ENCODE measurements around the gene HSD11B2.
"Not testable (repeated sequence)": the region's sequence is repeated elsewhere in the genome, so short reads cannot be mapped to it uniquely, and the experiment has no call there.

Gene HSD11B2

DNA sequence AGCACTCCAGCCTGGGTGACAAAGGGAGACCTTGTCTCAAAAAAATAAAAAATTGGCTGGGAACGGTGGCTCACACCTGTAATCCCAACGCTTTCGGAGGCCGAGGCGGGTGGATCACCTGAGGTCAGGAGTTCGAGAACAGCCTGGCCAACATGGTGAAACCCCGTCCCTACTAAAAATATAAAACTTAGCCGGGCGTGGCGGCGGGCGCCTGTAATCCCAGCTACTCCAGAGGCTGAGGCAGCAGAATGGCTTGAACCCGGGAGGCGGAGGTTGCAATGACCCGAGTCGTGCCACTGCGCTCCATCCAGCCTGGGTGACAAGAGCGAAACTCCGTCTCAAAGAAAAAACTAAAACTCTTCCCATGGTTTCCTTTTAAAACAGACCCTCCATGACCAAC lies 15.5 kb upstream of the HSD11B2 start:
- not testable (repeated sequence) for DNase-seq (ENCODE audit: low read depth in 2 of 2)

DNA sequence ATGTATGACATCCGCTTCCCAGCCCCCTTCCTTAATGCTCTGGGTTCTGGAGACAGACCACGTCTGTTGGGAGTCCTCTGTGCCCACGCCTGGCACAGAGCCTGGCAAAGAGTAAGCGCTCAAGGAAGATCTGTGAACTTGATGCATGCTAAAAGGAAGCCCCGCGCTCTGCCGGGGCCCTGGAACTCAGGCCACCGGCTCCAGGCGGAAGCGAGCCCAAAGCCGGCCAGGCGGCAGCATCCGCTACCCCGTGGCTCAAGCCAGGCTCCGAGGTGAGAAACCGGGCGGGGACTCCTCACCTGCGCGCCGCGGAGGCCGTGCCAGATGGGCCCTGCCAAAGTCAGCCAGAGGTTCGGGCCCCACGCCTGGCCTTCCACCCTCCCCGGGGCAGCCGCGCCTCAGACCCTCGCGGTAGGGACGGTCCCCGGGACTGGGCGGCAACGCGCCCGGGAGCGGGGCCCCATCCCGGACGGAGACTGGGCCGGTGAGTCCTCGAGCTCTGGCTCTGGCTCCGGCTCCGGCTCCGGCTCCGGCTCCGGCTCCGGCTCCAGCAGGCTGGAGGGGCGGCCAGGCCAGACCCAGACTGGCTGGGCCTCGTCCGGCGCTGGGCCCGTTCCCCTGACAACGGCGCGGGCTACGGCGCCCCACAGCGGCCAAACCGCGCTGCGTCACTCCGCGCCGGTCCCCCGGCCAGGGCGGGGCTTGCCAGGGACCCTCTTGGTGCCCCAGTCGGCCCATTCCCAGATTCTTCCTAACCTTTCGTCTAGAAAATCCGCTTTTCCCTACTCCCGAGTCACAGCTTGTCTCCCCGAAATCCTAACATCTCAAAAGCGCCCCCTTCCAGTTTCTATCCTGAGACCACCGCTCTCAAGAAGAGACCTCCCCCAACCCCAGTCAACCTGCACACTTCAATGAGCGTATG lies 14.8 kb upstream of the HSD11B2 start, which contains the start of gene ZDHHC1:
Gene ZDHHC1 (minus strand): TSS at position 606 of the 922 bp plus-strand sequence. CDS start 8,702 bp downstream, outside the sequence.
- DNase-seq (ENCODE audit: low read depth in 2 of 2): peak in 1 of 2 donors; percentile 31

GRCh38 chr16:67417333-67418061 lies 13.4 kb upstream of the HSD11B2 start:
- DNase-seq (ENCODE audit: low read depth in 2 of 2): no peak

DNA sequence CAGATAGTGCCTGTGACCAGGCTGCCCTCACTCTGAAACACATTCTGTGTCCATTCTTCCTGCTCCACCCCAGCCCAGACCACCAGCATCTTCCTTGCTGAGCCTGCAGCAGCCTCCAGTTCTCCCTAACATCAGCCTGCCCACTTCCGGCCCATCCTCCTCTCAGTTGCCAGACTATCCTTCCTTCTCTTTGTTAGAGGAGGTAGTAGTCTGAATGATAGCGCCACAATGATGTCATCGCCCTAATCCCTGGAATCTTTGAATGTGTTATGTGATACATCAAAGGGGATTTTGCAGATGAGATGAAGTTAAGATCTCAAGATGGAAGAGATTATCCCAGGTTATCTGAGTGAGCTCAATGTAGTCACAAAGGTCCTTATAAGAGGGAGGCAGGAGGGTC lies 11.4 kb upstream of the HSD11B2 start:
- no peak for DNase-seq (ENCODE audit: low read depth in 2 of 2)

DNA sequence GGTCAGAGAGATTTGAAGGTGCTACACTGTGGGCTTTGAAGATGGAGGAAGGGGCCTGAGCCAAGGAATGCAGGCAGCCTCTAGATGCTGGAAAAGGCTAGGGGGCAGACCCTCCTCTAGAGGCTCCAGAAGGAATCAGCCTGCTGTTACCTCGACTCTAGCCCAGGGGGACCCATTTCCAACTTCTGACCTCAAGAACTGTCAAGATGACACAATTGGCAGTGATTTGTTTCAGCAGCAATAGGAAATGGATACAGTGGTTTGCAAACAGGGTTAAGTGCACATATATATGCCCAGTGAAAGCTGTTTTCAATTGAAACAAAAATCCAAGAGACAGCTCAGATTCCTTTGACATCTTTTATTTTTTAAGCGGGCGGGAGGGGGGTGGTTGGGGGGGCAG lies 11.0 kb upstream of the HSD11B2 start:
- DNase-seq (ENCODE audit: low read depth in 2 of 2): no peak

- no peak for DNase-seq (ENCODE audit: low read depth in 2 of 2)
These were observed 9.9 kb upstream of the HSD11B2 start for GRCh38 chr16:67421030-67421429.

DNA sequence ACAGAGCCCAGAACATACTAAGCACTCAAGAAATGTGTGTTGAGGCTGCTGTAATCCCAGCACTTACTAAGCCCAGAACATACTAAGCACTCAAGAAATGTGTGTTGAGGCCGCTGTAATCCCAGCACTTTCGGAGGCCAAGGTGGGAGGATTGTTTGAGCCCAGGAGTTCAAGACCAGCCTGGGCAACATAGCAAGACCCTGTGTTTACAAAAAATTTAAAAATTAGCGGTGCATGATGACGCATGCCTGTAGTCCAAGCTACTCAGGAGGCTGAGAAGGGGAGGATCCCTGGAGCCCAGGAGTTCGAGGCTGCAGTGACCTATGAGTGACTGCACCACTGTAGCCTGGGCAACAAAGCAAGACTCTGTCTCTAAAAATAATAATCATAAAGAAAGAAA lies 7.9 kb upstream of the HSD11B2 start:
- DNase-seq (ENCODE audit: low read depth in 2 of 2): no peak

DNA sequence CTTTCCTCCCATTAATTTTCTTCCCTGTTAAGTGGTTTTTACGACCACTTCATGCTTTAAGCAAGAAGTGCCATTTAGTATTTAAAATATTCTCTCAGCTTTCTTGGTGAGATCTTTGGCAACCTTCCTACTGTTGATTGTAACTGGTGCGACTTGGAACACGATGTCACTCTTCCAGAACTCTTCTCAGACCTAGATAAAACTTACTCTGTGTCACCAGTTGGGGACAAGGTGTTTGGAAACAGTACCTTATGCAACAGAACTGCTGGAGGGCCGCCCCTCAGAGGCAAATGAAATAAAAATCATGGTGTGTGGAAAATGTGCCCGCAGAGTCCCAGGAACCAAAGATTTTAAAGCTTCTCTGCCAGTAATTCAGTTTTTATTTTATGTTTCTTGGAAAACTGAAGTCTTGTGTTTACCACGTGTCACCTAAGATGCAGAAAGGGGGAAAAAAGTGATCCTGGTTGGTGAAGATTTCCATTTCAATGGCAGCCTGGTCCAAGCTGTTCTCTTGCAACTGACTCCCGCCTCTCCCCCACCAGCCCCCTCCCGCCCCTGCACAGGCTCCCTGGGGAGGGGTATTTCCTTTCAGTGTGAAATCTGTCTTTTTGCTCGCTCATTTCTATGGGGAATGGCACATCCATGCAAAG lies 7.2 kb upstream of the HSD11B2 start:
- no peak for DNase-seq (ENCODE audit: low read depth in 2 of 2)

GRCh38 chr16:67424261-67424615 lies 6.7 kb upstream of the HSD11B2 start:
- no peak for DNase-seq (ENCODE audit: low read depth in 2 of 2)

DNA sequence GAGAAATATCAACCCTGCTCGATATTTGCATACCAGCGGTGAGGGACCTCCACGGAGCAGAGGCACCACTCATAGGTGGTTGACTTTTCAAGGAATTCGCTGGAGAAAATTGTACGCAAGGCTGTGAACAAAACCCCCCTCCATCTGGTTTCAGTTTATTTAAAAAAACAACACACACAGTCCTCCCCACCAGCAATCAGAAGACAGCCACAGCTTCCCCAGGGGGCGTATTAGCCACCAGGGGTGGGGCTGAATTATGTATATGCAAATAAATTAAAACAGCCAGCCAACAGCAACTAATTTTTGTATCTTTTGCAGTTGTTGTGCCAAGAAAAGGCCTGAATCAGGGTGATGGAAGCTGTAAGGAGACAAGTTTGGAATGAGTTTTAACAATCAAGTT lies 5.9 kb upstream of the HSD11B2 start:
- DNase-seq (ENCODE audit: low read depth in 2 of 2): no peak

DNA sequence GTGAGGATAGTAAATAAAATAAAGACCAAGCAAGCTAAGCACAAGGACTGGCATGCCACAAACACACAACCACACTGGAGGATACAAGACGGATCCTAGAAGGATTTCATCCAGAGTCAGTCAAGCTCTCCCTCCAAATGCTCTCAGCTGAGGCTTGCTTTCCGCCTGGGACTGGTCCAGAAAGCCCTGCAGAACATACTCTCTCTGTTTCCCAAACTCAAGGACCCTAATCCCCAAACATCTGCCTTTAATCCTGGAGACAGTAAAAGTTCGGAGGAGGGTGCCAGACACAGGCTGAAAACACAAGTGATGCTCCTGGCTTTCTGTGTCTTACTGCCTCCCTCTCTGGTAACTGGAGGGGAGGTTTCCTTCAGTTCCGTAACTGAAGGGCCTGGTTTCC lies 5.3 kb upstream of the HSD11B2 start:
- no peak for DNase-seq (ENCODE audit: low read depth in 2 of 2)

GRCh38 chr16:67426022-67426421 lies 4.9 kb upstream of the HSD11B2 start:
- DNase-seq (ENCODE audit: low read depth in 2 of 2): no peak

- no peak for DNase-seq (ENCODE audit: low read depth in 2 of 2)
These were observed 4.0 kb upstream of the HSD11B2 start for GRCh38 chr16:67426950-67427349.

DNA sequence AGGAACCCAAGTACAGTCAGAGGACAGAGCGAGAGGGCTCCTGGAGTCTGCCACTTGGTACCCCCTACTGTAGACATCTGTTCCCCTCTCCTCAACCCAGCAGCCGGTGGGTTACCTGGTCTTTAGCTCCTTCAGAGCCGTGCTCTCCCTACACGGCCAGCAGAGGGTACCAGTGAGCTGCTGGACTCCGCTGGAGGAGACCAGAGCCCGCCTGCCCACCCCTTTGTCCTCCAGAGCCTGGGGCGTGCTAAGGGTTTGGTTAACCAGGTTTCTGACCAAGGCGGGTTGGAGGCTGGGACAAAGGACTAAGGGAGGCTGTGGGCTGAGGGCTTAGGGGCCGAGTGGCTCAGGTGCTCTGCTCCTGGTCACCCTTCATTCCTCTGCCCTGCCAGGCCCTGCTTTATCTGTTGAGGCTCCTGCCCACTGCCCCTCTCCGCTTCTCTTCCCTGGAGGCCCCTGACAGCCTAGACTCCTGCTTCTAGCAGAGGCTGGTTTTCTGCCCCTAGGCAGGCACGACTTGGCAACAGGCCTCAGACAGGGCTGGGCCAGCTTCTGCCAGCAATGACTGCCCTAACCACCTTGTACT lies 2.7 kb upstream of the HSD11B2 start:
- DNase-seq (ENCODE audit: low read depth in 2 of 2): peak in 1 of 2 donors; percentile 31

GRCh38 chr16:67429053-67429798 lies 1.7 kb upstream of the HSD11B2 start:
- no peak for DNase-seq (ENCODE audit: low read depth in 2 of 2)

GRCh38 chr16:67429799-67430503 lies 970 bp upstream of the HSD11B2 start:
- DNase-seq (ENCODE audit: low read depth in 2 of 2): no peak

DNA sequence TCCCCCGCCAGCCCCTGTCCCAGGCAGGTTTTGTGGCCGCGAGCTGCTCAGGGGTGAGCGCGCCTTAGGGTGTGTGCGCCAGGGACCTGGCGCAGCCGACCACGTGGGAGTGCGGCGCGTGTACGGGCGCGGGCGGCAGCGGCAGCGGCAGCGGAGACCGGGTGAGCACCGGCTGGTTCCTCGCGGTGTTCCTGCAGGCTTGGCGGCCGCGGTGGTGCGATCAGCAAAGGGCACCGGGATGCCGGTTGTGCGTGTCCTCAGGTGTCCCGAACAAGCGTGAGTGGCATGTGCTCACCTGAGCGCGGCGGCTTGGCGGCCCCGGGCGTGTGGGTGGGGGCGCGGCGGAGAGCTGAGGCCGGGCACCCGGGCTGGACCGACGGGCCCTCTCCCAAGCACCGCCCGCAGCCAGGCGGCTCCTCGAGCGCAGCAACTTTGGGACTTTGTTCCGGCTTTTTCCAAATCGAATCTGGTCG lies 381 bp upstream of the HSD11B2 start:
- DNase-seq (ENCODE audit: low read depth in 2 of 2): peak in 1 of 2 donors; percentile 26

DNA sequence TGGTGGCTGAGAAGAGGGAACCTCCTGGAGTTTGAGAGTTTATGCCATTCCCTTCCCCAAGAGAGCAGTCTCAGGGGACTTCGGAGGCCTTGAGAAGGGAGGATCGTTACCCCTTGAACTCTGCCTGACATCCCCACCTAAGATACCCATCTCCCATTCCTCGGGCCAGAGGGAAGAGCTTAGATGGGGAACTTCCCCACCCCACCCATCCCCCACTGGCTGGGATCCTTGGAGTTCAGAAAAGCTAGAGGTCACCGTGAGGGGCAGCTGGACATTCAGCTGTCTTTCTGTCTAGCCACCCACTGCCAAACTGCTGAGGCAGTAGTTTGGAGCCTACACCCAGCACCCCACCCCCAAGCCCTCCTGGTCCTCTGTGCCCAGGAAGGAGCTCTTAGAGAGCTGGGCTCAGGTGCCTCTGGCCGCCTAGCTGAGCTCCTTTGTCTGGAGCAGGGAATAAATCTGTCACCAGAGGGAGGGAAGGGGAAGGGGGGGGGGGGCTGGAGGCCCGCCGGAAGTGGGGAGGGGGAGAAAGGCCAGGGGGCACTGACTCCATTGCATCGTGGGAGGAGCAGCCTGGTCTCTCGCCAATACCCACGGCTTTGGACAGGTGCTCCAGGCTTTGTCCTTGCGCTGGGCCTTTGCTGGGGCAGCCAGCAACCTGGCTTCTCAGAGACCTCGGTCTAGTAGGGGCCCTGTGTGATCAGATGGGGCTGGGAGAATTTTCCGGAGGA lies 1.0 kb downstream of the HSD11B2 start:
- DNase-seq (ENCODE audit: low read depth in 2 of 2): no peak

DNA sequence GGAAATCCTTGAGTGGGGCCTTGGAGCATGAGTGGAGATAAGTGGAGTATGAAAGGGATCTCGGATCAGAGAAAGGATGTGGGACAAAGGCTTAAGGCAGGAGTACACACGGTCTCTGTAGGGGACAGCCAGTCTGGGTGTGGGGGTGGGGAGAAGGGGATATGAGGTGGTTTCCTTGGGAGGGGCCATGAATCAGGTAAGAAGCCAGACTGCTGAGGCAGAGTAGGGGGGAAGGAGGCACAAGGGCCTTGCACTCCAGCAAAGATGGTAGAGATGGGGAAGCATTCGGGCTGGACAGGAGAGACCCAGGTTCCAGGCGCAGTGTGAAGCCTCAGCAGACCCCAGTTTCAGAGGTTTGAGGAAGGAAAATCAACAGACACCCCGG lies 1.6 kb downstream of the HSD11B2 start:
- DNase-seq (ENCODE audit: low read depth in 2 of 2): no peak

Data from stimulated activated CD8-positive, alpha-beta memory T cell treated with anti-CD3 and anti-CD28 coated beads, Interleukin-15, amount 100 ng/mL, for 4 hours (primary cell).